GM23338 (cell line): ENCODE data around the gene YJEFN3. TPM values are rescaled to one million over a fixed set of nuclear protein-coding genes. Genes with fewer than 3 reads are reported as not detected.

Experiments used
- ATAC-seq: fragments of 200-7000 bp; cut with Tn5 transposase; 3 replicates; pipeline ENCODE4 v1.9.1; 2020
- DNase-seq: peaks from one replicate; pipeline ENCODE4 v3.0.0-alpha.2; 2015; ENCODE audit warnings: low spot score
- H2AFZ ChIP-seq: fragments of 200-600 bp; sonication (generic); 2 replicates; pipeline ENCODE4 v1.8.0; 2016; ENCODE audit warnings: antibody characterized with exemption, mild to moderate bottlenecking, moderate library complexity
- H3F3A ChIP-seq: fragments of 200-600 bp; sonication (generic); replicated peaks from 2 replicates; pipeline ENCODE4 v1.8.0; 2017; ENCODE audit warnings: antibody characterized with exemption, mixed run types, low read depth
- H3K27ac ChIP-seq: fragments of 200-600 bp; sonication (generic); 2 replicates; pipeline ENCODE4 v1.6.1; 2016; ENCODE audit warnings: low read depth
- H3K27me3 ChIP-seq: fragments of 200-600 bp; sonication (generic); 2 replicates; pipeline ENCODE4 v1.8.0; 2016; ENCODE audit warnings: mild to moderate bottlenecking, mixed run types, moderate library complexity; ENCODE audit not compliant: insufficient read depth
- H3K36me3 ChIP-seq: fragments of 200-600 bp; sonication (generic); 2 replicates; pipeline ENCODE4 v1.8.0; 2016; ENCODE audit warnings: mild to moderate bottlenecking; ENCODE audit not compliant: insufficient read depth
- H3K4me1 ChIP-seq: fragments of 200-600 bp; sonication (generic); 2 replicates; pipeline ENCODE4 v1.8.0; 2016; ENCODE audit warnings: mild to moderate bottlenecking, moderate library complexity; ENCODE audit not compliant: insufficient read depth
- H3K4me2 ChIP-seq: fragments of 200-600 bp; sonication (generic); 2 replicates; pipeline ENCODE4 v1.7.1; 2017; ENCODE audit warnings: mixed run types
- H3K4me3 ChIP-seq: fragments of 200-600 bp; sonication (generic); 2 replicates; pipeline ENCODE4 v1.6.1; 2016; ENCODE audit warnings: mixed run types
- H3K79me2 ChIP-seq: fragments of 200-600 bp; sonication (generic); replicated peaks from 2 replicates; pipeline ENCODE4 v1.8.0; 2017; ENCODE audit warnings: mild to moderate bottlenecking; ENCODE audit not compliant: insufficient read depth
- H3K9me2 ChIP-seq: fragments of 200-600 bp; sonication (generic); 2 replicates; pipeline ENCODE4 v1.8.0; 2017; ENCODE audit not compliant: insufficient read depth
- H4K20me1 ChIP-seq: fragments of 200-600 bp; sonication (generic); replicated peaks from 2 replicates; pipeline ENCODE4 v1.8.0; 2017; ENCODE audit warnings: mild to moderate bottlenecking; ENCODE audit not compliant: insufficient read depth
- H3K27ac Mint-ChIP-seq: 2 replicates; pipeline ENCODE4 v1.8.0; 2020; ENCODE audit warnings: inconsistent platforms, mild to moderate bottlenecking, moderate library complexity, mixed read lengths
- H3K27me3 Mint-ChIP-seq: 3 replicates; pipeline ENCODE4 v1.8.0; 2022; ENCODE audit warnings: low read depth, mild to moderate bottlenecking, moderate library complexity, mixed read lengths, inconsistent platforms; ENCODE audit not compliant: insufficient read depth, poor library complexity
- H3K36me3 Mint-ChIP-seq: 3 replicates; pipeline ENCODE4 v1.8.0; 2021; ENCODE audit warnings: low read depth, mild to moderate bottlenecking, inconsistent platforms, moderate library complexity, mixed read lengths
- H3K4me1 Mint-ChIP-seq: 3 replicates; pipeline ENCODE4 v1.8.0; 2020; ENCODE audit warnings: mild to moderate bottlenecking, inconsistent platforms, mixed read lengths
- H3K4me3 Mint-ChIP-seq: 3 replicates; pipeline ENCODE4 v1.8.0; 2021; ENCODE audit warnings: moderate library complexity, mild to moderate bottlenecking, inconsistent platforms, mixed read lengths
- H3K9me3 Mint-ChIP-seq: 3 replicates; pipeline ENCODE4 v1.8.0; 2020; ENCODE audit warnings: moderate library complexity, mild to moderate bottlenecking, inconsistent platforms, mixed read lengths
- CREB1 ChIP-seq: fragments of 250-450 bp; sonication (Bioruptor Pico); IDR thresholded peaks from 2 replicates; pipeline ENCODE4 v1.5.0; 2020; ENCODE audit warnings: low read depth, mild to moderate bottlenecking, moderate library complexity
- CTCF ChIP-seq, 2 experiments: fragments of 200-600 bp in 1 of 2; sonication (generic) in 1 of 2; conservative IDR thresholded peaks; 2 replicates each; pipeline versions ENCODE4 v1.5.1 to v1.6.1; 2016 to 2017; ENCODE audit warnings: antibody characterized with exemption in 2 of 2, low read depth in 2 of 2, mild to moderate bottlenecking in 2 of 2, moderate library complexity in 1 of 2
- ETS1 ChIP-seq: IDR thresholded peaks from 2 replicates; pipeline ENCODE4 v1.6.1; 2016; ENCODE audit warnings: antibody characterized with exemption
- EZH2 ChIP-seq: fragments of 200-600 bp; sonication (generic); IDR thresholded peaks from one replicate; pipeline ENCODE4 v1.8.0; 2017; ENCODE audit warnings: antibody characterized with exemption, mild to moderate bottlenecking, low read depth; ENCODE audit not compliant: unreplicated experiment
- EZH2phosphoT487 ChIP-seq: fragments of 200-600 bp; sonication (generic); IDR thresholded peaks from one replicate; pipeline ENCODE4 v1.8.1; 2018; ENCODE audit warnings: antibody characterized with exemption; ENCODE audit not compliant: unreplicated experiment
- JUNB ChIP-seq: IDR thresholded peaks from one replicate; pipeline ENCODE4 v1.6.1; 2016; ENCODE audit warnings: antibody characterized with exemption; ENCODE audit not compliant: unreplicated experiment
- NANOG ChIP-seq: IDR thresholded peaks from 2 replicates; pipeline ENCODE4 v1.6.1; 2016; ENCODE audit warnings: antibody characterized with exemption, borderline replicate concordance
- POLR2AphosphoS5 ChIP-seq: IDR thresholded peaks from 2 replicates; pipeline ENCODE4 v1.6.1; 2016; ENCODE audit warnings: antibody characterized with exemption, low read depth
- REST ChIP-seq: IDR thresholded peaks from one replicate; pipeline ENCODE4 v1.6.1; 2018; ENCODE audit warnings: antibody characterized with exemption; ENCODE audit not compliant: unreplicated experiment
- STAT1 ChIP-seq: IDR thresholded peaks from one replicate; pipeline ENCODE4 v1.6.1; 2016; ENCODE audit warnings: antibody characterized with exemption; ENCODE audit not compliant: unreplicated experiment
- ZNF114 ChIP-seq: fragments of 250-450 bp; sonication (Bioruptor Pico); IDR thresholded peaks from 2 replicates; pipeline ENCODE4 v1.5.0; 2020; ENCODE audit warnings: mild to moderate bottlenecking, moderate library complexity
- ZNF331 ChIP-seq: fragments of 250-450 bp; sonication (Bioruptor Pico); IDR thresholded peaks from 2 replicates; pipeline ENCODE4 v1.5.0; 2020; ENCODE audit warnings: low read depth, mild to moderate bottlenecking, moderate library complexity
- ZNF462 ChIP-seq: fragments of 250-450 bp; sonication (Bioruptor Pico); IDR thresholded peaks from 2 replicates; pipeline ENCODE4 v1.5.0; 2020; ENCODE audit warnings: mild to moderate bottlenecking, moderate library complexity
- polyA plus RNA-seq: library from polyadenylated mRNA; unstranded; fragments of >200 nt; fragmentation: Nextera tagmentation; extraction: Ambion mirVana; gene quantifications from 2 replicates; pipeline ENCODE4 v1.2.1, GENCODE V29; 2016
- total RNA-seq: library from RNA; depleted of rRNA; stranded (reverse); fragments of >200 nt; shearing (Covaris generic); gene quantifications from 2 replicates; pipeline ENCODE4 v1.2.3, GENCODE V29; 2014

Gene YJEFN3
- total and polyA plus RNA-seq, 2 experiments from 2014 or later = 3.5 to 6.5 TPM

GRCh38 chr19:19578252-19578651 is 49.5 kb downstream of the YJEFN3 start:
- H3F3A ChIP-seq = no peaks in the 10 kb centered on the region
- H3K4me3 ChIP-seq = no peak overlapping the region
- Mint-ChIP-seq H3K9me3 (no peaks in the 10 kb centered on the region), H3K4me3 (no peak overlapping the region), H3K4me1 (peaks cover 7% of the 10 kb centered on the region; the same call in 2 of the 3 replicates), H3K27me3 (peaks cover 3% of the 10 kb centered on the region), H3K27ac (no peak overlapping the region), H3K36me3 (no peaks in the 10 kb centered on the region)
- no peaks in the 10 kb centered on the region for H3K36me3 ChIP-seq
- no peak overlapping the region for H3K27ac ChIP-seq
- H3K27me3 ChIP-seq = no peaks in the 10 kb centered on the region
- H3K9me2 ChIP-seq = no peaks in the 10 kb centered on the region
- H3K79me2 ChIP-seq = no peaks in the 10 kb centered on the region
- ATAC-seq = no peak
- H2AFZ ChIP-seq = no peak overlapping the region
- H4K20me1 ChIP-seq = no peaks in the 10 kb centered on the region
- no peak for DNase-seq
- no peak for TF ChIP-seq ZNF462
- TF ChIP-seq REST = no peak
- no peak for TF ChIP-seq ZNF331 (CRISPR knock-in tag)
- TF ChIP-seq CREB1 = no peak
- TF ChIP-seq JUNB = no peak
- no peak for TF ChIP-seq EZH2phosphoT487
- no peak for TF ChIP-seq CTCF (conservative IDR thresholded peaks at IDR 0.05; ENCODE audit: low read depth in 2 of 2)
- TF ChIP-seq ETS1 = no peak
- TF ChIP-seq NANOG = no peak
- TF ChIP-seq STAT1 = no peak
- no peak for TF ChIP-seq POLR2AphosphoS5
- no peak for TF ChIP-seq EZH2
- TF ChIP-seq ZNF114 (CRISPR knock-in tag) = no peak
- H3K4me1 ChIP-seq = no peaks in the 10 kb centered on the region
- H3K4me2 ChIP-seq = no peak overlapping the region
